HepG2 (cell line): Measurements from ENCODE around the gene LIN28B. TPM values are rescaled to one million over a fixed set of nuclear protein-coding genes. Genes with fewer than 3 reads are reported as not detected.

Experiments
- CREM ChIP-seq, 2 experiments: sonication (generic) in 1 of 2; formaldehyde crosslinking in 1 of 2; IDR thresholded peaks; 2 replicates each; pipeline versions ENCODE4 v1.4.0 to v1.6.1; 2016 to 2020; ENCODE audit warnings: antibody characterized with exemption in 1 of 2, mild to moderate bottlenecking in 1 of 2, missing genetic modification reagents in 1 of 2
- CTCF ChIP-seq: sonication (generic); formaldehyde crosslinking; IDR thresholded peaks from 2 replicates; pipeline ENCODE4 v1.5.0; 2020; ENCODE audit warnings: mild to moderate bottlenecking, missing genetic modification reagents, moderate library complexity
- HMG20A ChIP-seq: IDR thresholded peaks from 2 replicates; pipeline ENCODE4 v1.6.1; 2016; ENCODE audit warnings: borderline replicate concordance
- JDP2 ChIP-seq: sonication (generic); formaldehyde crosslinking; IDR thresholded peaks from 2 replicates; pipeline ENCODE4 v1.8.1; 2022; ENCODE audit warnings: missing genetic modification reagents, borderline replicate concordance
- NFIB ChIP-seq: sonication (generic); formaldehyde crosslinking; IDR thresholded peaks from 2 replicates; pipeline ENCODE4 v1.9.0; 2021; ENCODE audit warnings: missing genetic modification reagents, mild to moderate bottlenecking, borderline replicate concordance
- REL ChIP-seq: sonication (generic); formaldehyde crosslinking; conservative IDR thresholded peaks from 2 replicates; pipeline ENCODE4 v1.8.0; 2022; ENCODE audit warnings: mild to moderate bottlenecking, missing genetic modification reagents, moderate library complexity
- STAT6 ChIP-seq: sonication (generic); formaldehyde crosslinking; IDR thresholded peaks from 2 replicates; pipeline ENCODE4 v1.4.0; 2020; ENCODE audit warnings: missing genetic modification reagents, mild to moderate bottlenecking, borderline replicate concordance
- ZMYM3 ChIP-seq: sonication (generic); formaldehyde crosslinking; IDR thresholded peaks from 2 replicates; pipeline ENCODE4 v1.5.1; 2020; ENCODE audit warnings: mild to moderate bottlenecking, missing genetic modification reagents
- ZNF232 ChIP-seq: sonication (generic); formaldehyde crosslinking; IDR thresholded peaks from 2 replicates; pipeline ENCODE4 v1.4.0; 2020; ENCODE audit warnings: missing genetic modification reagents, borderline replicate concordance
- ZNF281 ChIP-seq: sonication (generic); formaldehyde crosslinking; IDR thresholded peaks from 2 replicates; pipeline ENCODE4 v1.4.0; 2020; ENCODE audit warnings: missing genetic modification reagents, borderline replicate concordance
- ZNF83 ChIP-seq: sonication (generic); formaldehyde crosslinking; IDR thresholded peaks from 2 replicates; pipeline ENCODE4 v1.4.0; 2020; ENCODE audit warnings: missing genetic modification reagents, mild to moderate bottlenecking, borderline replicate concordance
- polyA plus RNA-seq, 8 experiments: library from polyadenylated mRNA; depleted of rRNA in 3 of 8; stranded (reverse) in 7 of 8; unstranded in 1 of 8; fragments of >200 nt; fragmentation: Illumina TruSeq in 4 of 8; extraction: Trizol in 4 of 8; gene quantifications; 2 replicates each; pipeline versions ENCODE4 v1.2.1 to v1.2.3, GENCODE V29; 2011 to 2016; ENCODE audit warnings: low read depth in 4 of 8, missing spikeins in 1 of 8, mixed read lengths in 1 of 8; ENCODE audit not compliant: insufficient read depth in 1 of 8
- total RNA-seq, 5 experiments: library from RNA; depleted of rRNA; stranded (reverse); fragments of >200 nt; fragmentation: Illumina TruSeq; extraction: Trizol; gene quantifications; 2 replicates each; pipeline ENCODE4 v1.2.3, GENCODE V29; 2016; ENCODE audit warnings: low read depth in 1 of 5
- TF ChIP-seq, protein P1 (sequence below): sonication (generic); formaldehyde crosslinking; IDR thresholded peaks from 2 replicates; pipeline ENCODE4 v1.5.0; 2020; ENCODE audit warnings: mild to moderate bottlenecking, missing genetic modification reagents, borderline replicate concordance

The LIN28B gene
- total and polyA plus RNA-seq, 2 of the 13 experiments (the other 11 are each of a cell fraction or from before 2014, with no cell fraction given) = 14.5 to 56.8 TPM

DNA sequence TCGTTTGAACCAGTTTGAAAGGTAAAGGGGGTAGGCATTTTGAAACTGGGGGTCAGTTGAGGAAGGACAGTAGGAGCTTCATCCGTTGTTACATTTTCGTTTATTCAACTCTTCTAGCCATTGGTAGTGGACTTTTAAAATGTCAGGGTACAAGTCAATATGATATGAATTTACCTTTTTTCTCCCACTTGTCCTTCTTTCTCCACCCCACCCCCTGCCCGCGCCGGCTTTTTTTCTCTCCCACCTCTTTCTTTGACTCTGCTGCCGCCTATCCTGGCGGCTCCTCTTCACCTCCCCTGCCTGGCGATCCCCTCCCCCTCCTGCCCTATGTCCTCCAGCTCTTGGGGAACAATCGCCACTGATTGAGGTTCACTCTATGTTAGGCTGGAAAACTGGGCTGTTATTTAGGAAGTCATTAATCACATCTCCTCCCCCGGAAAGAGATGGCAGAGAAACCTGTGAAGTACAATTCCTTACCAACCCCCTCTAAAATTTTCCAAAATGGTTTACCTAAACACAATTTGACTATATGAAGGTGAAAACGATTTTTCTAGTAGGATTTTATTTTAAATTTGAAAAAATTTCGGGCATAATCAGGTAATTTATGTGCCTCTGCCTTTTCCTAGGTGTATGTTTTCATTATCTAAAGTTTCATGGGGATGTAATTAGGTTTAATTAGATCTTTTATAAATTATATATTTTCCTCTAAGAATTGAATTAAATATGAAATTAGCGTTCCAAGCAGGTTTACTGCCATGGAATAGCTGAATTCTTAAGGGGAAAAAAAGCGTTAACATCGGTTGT, 778 bp upstream of the LIN28B start (continued):
- TF ChIP-seq HMG20A (CRISPR knock-in tag) (no peak), ZMYM3 (CRISPR knock-in tag) (no peak), ZNF281 (CRISPR knock-in tag) (peak; percentile 95), NFIB (CRISPR knock-in tag) (no peak), ZNF83 (CRISPR knock-in tag) (no peak), REL (CRISPR knock-in tag) (no peak), STAT6 (CRISPR knock-in tag) (no peak), CTCF (peak; percentile 51), ZNF232 (CRISPR knock-in tag) (no peak), CREM (IDR thresholded peaks at IDR 0.05) (no peak), CREM (CRISPR knock-in tag; IDR thresholded peaks at IDR 0.05) (no peak), JDP2 (CRISPR knock-in tag) (no peak)
- TF ChIP-seq, protein P1, sequence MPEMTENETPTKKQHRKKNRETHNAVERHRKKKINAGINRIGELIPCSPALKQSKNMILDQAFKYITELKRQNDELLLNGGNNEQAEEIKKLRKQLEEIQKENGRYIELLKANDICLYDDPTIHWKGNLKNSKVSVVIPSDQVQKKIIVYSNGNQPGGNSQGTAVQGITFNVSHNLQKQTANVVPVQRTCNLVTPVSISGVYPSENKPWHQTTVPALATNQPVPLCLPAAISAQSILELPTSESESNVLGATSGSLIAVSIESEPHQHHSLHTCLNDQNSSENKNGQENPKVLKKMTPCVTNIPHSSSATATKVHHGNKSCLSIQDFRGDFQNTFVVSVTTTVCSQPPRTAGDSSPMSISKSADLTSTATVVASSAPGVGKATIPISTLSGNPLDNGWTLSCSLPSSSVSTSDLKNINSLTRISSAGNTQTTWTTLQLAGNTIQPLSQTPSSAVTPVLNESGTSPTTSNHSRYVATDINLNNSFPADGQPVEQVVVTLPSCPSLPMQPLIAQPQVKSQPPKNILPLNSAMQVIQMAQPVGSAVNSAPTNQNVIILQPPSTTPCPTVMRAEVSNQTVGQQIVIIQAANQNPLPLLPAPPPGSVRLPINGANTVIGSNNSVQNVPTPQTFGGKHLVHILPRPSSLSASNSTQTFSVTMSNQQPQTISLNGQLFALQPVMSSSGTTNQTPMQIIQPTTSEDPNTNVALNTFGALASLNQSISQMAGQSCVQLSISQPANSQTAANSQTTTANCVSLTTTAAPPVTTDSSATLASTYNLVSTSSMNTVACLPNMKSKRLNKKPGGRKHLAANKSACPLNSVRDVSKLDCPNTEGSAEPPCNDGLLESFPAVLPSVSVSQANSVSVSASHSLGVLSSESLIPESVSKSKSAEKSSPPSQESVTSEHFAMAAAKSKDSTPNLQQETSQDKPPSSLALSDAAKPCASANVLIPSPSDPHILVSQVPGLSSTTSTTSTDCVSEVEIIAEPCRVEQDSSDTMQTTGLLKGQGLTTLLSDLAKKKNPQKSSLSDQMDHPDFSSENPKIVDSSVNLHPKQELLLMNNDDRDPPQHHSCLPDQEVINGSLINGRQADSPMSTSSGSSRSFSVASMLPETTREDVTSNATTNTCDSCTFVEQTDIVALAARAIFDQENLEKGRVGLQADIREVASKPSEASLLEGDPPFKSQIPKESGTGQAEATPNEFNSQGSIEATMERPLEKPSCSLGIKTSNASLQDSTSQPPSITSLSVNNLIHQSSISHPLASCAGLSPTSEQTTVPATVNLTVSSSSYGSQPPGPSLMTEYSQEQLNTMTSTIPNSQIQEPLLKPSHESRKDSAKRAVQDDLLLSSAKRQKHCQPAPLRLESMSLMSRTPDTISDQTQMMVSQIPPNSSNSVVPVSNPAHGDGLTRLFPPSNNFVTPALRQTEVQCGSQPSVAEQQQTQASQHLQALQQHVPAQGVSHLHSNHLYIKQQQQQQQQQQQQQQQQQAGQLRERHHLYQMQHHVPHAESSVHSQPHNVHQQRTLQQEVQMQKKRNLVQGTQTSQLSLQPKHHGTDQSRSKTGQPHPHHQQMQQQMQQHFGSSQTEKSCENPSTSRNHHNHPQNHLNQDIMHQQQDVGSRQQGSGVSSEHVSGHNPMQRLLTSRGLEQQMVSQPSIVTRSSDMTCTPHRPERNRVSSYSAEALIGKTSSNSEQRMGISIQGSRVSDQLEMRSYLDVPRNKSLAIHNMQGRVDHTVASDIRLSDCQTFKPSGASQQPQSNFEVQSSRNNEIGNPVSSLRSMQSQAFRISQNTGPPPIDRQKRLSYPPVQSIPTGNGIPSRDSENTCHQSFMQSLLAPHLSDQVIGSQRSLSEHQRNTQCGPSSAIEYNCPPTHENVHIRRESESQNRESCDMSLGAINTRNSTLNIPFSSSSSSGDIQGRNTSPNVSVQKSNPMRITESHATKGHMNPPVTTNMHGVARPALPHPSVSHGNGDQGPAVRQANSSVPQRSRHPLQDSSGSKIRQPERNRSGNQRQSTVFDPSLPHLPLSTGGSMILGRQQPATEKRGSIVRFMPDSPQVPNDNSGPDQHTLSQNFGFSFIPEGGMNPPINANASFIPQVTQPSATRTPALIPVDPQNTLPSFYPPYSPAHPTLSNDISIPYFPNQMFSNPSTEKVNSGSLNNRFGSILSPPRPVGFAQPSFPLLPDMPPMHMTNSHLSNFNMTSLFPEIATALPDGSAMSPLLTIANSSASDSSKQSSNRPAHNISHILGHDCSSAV = no peak
